ENCODE data around the gene BATF3. TPM values are rescaled to one million over a fixed set of nuclear protein-coding genes. Genes with fewer than 3 reads are reported as not detected.

BATF3 gene
- polyA plus RNA-seq, 1 of the 3 experiments (the other 2 are of a cell fraction), result 0.76 TPM

DNA sequence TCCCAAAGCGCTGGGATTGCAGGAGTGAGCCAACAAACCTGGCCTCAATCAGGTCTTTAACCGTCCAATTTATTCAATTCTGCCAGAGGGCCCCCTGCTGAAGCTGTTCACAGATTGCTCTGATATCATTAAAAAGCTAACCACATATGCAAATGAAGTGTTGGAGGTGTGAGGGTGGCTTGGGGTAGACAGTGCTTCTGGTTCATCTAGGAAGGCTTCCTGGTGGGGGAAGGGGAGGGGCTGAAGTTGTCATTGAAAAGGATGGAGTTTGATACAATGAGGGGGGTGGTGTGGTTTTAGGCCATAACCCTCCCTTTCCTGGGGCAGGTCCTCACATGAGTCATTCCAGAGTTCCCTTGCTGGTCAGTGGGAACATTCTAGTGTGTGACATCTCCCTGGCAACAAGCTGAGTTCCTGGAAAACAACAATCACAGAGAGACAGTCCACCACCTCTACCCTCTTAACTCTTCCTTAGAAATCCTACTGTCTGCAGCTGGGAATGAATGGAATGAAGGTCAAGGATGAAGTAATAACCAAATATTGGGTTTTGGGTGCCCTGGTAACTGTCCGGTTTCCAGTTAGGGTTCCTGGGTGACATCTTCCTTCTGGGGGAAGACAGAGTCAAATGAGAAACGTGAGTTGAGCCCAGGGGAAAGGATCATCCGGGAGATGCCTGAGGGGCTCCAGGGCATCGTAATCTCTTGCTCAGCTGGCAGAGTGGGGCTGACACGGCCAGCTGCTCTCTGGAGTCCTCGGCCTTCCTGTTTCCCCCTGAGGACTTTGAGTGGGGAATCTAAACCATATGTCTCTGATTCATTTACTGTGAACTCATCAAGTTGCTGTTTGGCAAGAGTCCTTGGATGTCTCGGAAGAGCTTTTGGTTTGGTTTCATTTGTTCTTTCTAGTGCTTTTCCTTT lies 32.2 kb downstream of the BATF3 start:
- Histone ChIP-seq H3K27me3 (ENCODE audit: insufficient read depth) (no peaks in the 10 kb centered on the region), H3K4me3 (ENCODE audit: low read depth in 2 of 2, low read length in 1 of 2) (peak overlapping the region; percentile 25 to 43; a peak in 3 of 4 replicates), H3K9ac (peak overlapping the region; percentile 78), H3K79me2 (ENCODE audit: insufficient read depth) (no peaks in the 10 kb centered on the region), H2AFZ (ENCODE audit: low read depth) (peak overlapping the region; percentile 63), H3F3A (replicated peaks; ENCODE audit: insufficient read depth) (peaks cover 21% of the 10 kb centered on the region), H3K9me3 (no peaks in the 10 kb centered on the region), H3K9me2 (no peaks in the 10 kb centered on the region), H3K27ac (ENCODE audit: low read depth in 2 of 2, low read length in 1 of 2) (peak overlapping the region; percentile 95 to 99), H3K36me3 (replicated peaks in 1 of 2; ENCODE audit: control insufficient read depth in 1 of 2, insufficient read depth in 2 of 2, low read length in 1 of 2) (no peaks in the 10 kb centered on the region), H3K4me1 (ENCODE audit: control insufficient read depth in 1 of 2, insufficient read depth in 2 of 2, low read depth in 1 of 2, low read length in 1 of 2) (peaks cover 29 to 51% of the 10 kb centered on the region in 2 experiments), H4K20me1 (ENCODE audit: insufficient read depth) (no peaks in the 10 kb centered on the region), H3K4me2 (peak overlapping the region; percentile 75)
- POLR2A ChIA-PET, result interaction anchor here (0.7 to 3.6 kb wide), 3 partner anchors 13 to 109 kb away, joined by 3 to 41 read pairs (median 5); partner anchors contain the start of gene ATF3
- CTCF ChIA-PET, result interaction anchor here (0.6 to 6.0 kb wide), 12 partner anchors 11 to 189 kb away, joined by 3 to 51 read pairs (median 4); partner anchors contain the start of gene ATF3
- 11% methylated on average over 9 of the region's 9 CpGs for WGBS (ENCODE audit: low lambda C conversion rate)
- DNase-seq, result peak; percentile 92
- TF ChIP-seq MEF2A (IDR thresholded peaks at IDR 0.05; ENCODE audit: borderline replicate concordance, low read depth) (peak; percentile 47; the same call in 1 of the 2 replicates), MXI1 (IDR thresholded peaks at IDR 0.05; ENCODE audit: low read depth, low read length) (no peak; the same call in 1 of the 2 replicates), NFIC (IDR thresholded peaks at IDR 0.05; ENCODE audit: borderline replicate concordance) (peak; percentile 88), RFX5 (IDR thresholded peaks at IDR 0.05; ENCODE audit: low read length) (0 out of 2 replicates have a peak, but pooled peaks have one; percentile 28), ELF1 (IDR thresholded peaks at IDR 0.05) (peak; percentile 58; the same call in 1 of the 2 replicates), GATA2 (CRISPR knock-in tag; IDR thresholded peaks at IDR 0.05) (peak; percentile 53), FOSL2 (IDR thresholded peaks at IDR 0.05; ENCODE audit: borderline replicate concordance, low read depth) (peak; percentile 87), TEAD4 (IDR thresholded peaks at IDR 0.05; ENCODE audit: borderline replicate concordance, insufficient read depth) (peak; percentile 59; the same call in 1 of the 2 replicates), EZH2phosphoT487 (IDR thresholded peaks at IDR 0.05; ENCODE audit: borderline replicate concordance, low read depth) (no peak), SIN3A (IDR thresholded peaks at IDR 0.05; ENCODE audit: borderline replicate concordance, low read depth, low read length) (peak; percentile 50; the same call in 1 of the 2 replicates), RXRA (IDR thresholded peaks at IDR 0.05; ENCODE audit: borderline replicate concordance, low read depth) (peak; percentile 70; the same call in 1 of the 2 replicates), NRF1 (IDR thresholded peaks at IDR 0.05; ENCODE audit: low read depth, low read length) (no peak), YY1 (IDR thresholded peaks at IDR 0.05; ENCODE audit: low read depth) (no peak), GABPA (IDR thresholded peaks at IDR 0.05; ENCODE audit: low read depth) (0 out of 2 replicates have a peak, but pooled peaks have one; percentile 9), RAD21 (IDR thresholded peaks at IDR 0.05; ENCODE audit: low read length) (peak; percentile 16; the same call in 1 of the 2 replicates), FOXJ3 (CRISPR knock-in tag; IDR thresholded peaks at IDR 0.05) (peak; percentile 85), POLR2AphosphoS5 (IDR thresholded peaks at IDR 0.05; ENCODE audit: low read depth, low read length) (peak; percentile 87), TAF1 (IDR thresholded peaks at IDR 0.05; ENCODE audit: borderline replicate concordance, low read depth, low read length) (no peak), JUND (IDR thresholded peaks at IDR 0.05) (peak; percentile 77), SMC3 (IDR thresholded peaks at IDR 0.05; ENCODE audit: low read depth, low read length) (no peak; the same call in 1 of the 2 replicates), FOXM1 (IDR thresholded peaks at IDR 0.05; ENCODE audit: low read depth) (no peak), CHD2 (IDR thresholded peaks at IDR 0.05; ENCODE audit: low read length, partially characterized antibody) (peak; percentile 75), RCOR1 (IDR thresholded peaks at IDR 0.05; ENCODE audit: low read length) (peak; percentile 90)
- TF ChIP-seq, protein P1, sequence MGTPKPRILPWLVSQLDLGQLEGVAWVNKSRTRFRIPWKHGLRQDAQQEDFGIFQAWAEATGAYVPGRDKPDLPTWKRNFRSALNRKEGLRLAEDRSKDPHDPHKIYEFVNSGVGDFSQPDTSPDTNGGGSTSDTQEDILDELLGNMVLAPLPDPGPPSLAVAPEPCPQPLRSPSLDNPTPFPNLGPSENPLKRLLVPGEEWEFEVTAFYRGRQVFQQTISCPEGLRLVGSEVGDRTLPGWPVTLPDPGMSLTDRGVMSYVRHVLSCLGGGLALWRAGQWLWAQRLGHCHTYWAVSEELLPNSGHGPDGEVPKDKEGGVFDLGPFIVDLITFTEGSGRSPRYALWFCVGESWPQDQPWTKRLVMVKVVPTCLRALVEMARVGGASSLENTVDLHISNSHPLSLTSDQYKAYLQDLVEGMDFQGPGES (IDR thresholded peaks at IDR 0.05; ENCODE audit: low read depth, low read length), result no peak
- TF ChIP-seq, protein P2, sequence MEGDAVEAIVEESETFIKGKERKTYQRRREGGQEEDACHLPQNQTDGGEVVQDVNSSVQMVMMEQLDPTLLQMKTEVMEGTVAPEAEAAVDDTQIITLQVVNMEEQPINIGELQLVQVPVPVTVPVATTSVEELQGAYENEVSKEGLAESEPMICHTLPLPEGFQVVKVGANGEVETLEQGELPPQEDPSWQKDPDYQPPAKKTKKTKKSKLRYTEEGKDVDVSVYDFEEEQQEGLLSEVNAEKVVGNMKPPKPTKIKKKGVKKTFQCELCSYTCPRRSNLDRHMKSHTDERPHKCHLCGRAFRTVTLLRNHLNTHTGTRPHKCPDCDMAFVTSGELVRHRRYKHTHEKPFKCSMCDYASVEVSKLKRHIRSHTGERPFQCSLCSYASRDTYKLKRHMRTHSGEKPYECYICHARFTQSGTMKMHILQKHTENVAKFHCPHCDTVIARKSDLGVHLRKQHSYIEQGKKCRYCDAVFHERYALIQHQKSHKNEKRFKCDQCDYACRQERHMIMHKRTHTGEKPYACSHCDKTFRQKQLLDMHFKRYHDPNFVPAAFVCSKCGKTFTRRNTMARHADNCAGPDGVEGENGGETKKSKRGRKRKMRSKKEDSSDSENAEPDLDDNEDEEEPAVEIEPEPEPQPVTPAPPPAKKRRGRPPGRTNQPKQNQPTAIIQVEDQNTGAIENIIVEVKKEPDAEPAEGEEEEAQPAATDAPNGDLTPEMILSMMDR (IDR thresholded peaks at IDR 0.05), result no peak
- TF ChIP-seq, protein P3, sequence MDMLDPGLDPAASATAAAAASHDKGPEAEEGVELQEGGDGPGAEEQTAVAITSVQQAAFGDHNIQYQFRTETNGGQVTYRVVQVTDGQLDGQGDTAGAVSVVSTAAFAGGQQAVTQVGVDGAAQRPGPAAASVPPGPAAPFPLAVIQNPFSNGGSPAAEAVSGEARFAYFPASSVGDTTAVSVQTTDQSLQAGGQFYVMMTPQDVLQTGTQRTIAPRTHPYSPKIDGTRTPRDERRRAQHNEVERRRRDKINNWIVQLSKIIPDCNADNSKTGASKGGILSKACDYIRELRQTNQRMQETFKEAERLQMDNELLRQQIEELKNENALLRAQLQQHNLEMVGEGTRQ (IDR thresholded peaks at IDR 0.05; ENCODE audit: borderline replicate concordance, low read depth, low read length), result no peak
- TF ChIP-seq, protein P4, sequence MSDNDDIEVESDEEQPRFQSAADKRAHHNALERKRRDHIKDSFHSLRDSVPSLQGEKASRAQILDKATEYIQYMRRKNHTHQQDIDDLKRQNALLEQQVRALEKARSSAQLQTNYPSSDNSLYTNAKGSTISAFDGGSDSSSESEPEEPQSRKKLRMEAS (IDR thresholded peaks at IDR 0.05; ENCODE audit: low read depth), result peak; percentile 57; the same call in 1 of the 2 replicates
